GM19035 (cell line): ENCODE data around the gene HRAS.
A peak's percentile ranks its signal among the peaks of the same experiment; 100 is the strongest.
"Not testable (repeated sequence)": the region's sequence is repeated elsewhere in the genome, so short reads cannot be mapped to it uniquely, and the experiment has no call there.

Source experiments
- ATAC-seq: cut with Tn5 transposase; IDR thresholded peaks from one replicate; pipeline ENCODE4 v1.9.1; 2021; ENCODE audit not compliant: unreplicated experiment

Gene HRAS

GRCh38 chr11:534396-535209 is 773 bp downstream of the HRAS start:
- peak; percentile 1 for ATAC-seq

- ATAC-seq: no peak
These were observed 1.6 kb downstream of the HRAS start for GRCh38 chr11:533586-534395.

- ATAC-seq: no peak
These were observed 2.3 kb downstream of the HRAS start for GRCh38 chr11:532986-533585.

GRCh38 chr11:532527-532985 is 2.8 kb downstream of the HRAS start:
- ATAC-seq: no peak

GRCh38 chr11:531919-532526 is 3.4 kb downstream of the HRAS start:
- no peak for ATAC-seq

GRCh38 chr11:530960-531831 is 4.2 kb downstream of the HRAS start:
- ATAC-seq: no peak

- no peak for ATAC-seq
These were observed 5.5 kb downstream of the HRAS start for GRCh38 chr11:529728-530411.

- no peak for ATAC-seq
These were observed 6.3 kb downstream of the HRAS start for GRCh38 chr11:528815-529727.

- ATAC-seq: no peak
These were observed 7.1 kb downstream of the HRAS start for GRCh38 chr11:528166-528814.

- ATAC-seq: no peak
These were observed 9.2 kb downstream of the HRAS start for GRCh38 chr11:526192-526591.

- ATAC-seq: no peak
These were observed 14.1 kb downstream of the HRAS start for GRCh38 chr11:521177-521688.

- no peak for ATAC-seq
These were observed 14.8 kb downstream of the HRAS start for GRCh38 chr11:520428-521176.

GRCh38 chr11:518463-519202 is 16.7 kb downstream of the HRAS start:
- peak; percentile 88 for ATAC-seq

- ATAC-seq: not testable (repeated sequence)
These were observed 18.3 kb downstream of the HRAS start for GRCh38 chr11:516918-517685.

- no peak for ATAC-seq
These were observed 19.0 kb downstream of the HRAS start for GRCh38 chr11:516400-516799.

- ATAC-seq: no peak
These were observed 20.2 kb downstream of the HRAS start for GRCh38 chr11:515131-515530.
